Kidney epithelial cell (primary cell): ENCODE data around the gene CDKAL1. TPM values are rescaled to one million over a fixed set of nuclear protein-coding genes. Genes with fewer than 3 reads are reported as not detected.

Experiments
- DNase-seq: peaks from one replicate; pipeline ENCODE4 v3.0.0-alpha.2; 2010; ENCODE audit warnings: low read depth
- H3K27me3 ChIP-seq: 2 replicates; pipeline ENCODE4 v1.6.0; 2011; ENCODE audit warnings: low read length; ENCODE audit not compliant: control insufficient read depth, insufficient read depth
- H3K36me3 ChIP-seq: 2 replicates; pipeline ENCODE4 v1.5.1; 2011; ENCODE audit warnings: low read length; ENCODE audit not compliant: control insufficient read depth, insufficient read depth
- H3K4me3 ChIP-seq: 2 replicates; pipeline ENCODE4 v1.5.1; 2011; ENCODE audit warnings: low read depth, mild to moderate bottlenecking, control low read depth, low read length
- CTCF ChIP-seq: IDR thresholded peaks from 2 replicates; pipeline ENCODE4 v1.5.1; 2011; ENCODE audit warnings: mild to moderate bottlenecking, moderate library complexity, low read length, control low read depth, inconsistent platforms; ENCODE audit not compliant: insufficient read depth, poor library complexity, severe bottlenecking
- total RNA-seq: library from RNA; depleted of rRNA; stranded (reverse); fragments of >200 nt; gene quantifications from 2 replicates; pipeline ENCODE4 v1.2.3, GENCODE V29; 2015

Gene CDKAL1
- total RNA-seq, 1 donor from 2014 or later, result 15.0 TPM

GRCh38 chr6:20737912-20738311 is 203.7 kb downstream of the CDKAL1 start:
- DNase-seq, result no peak
- no peaks in the 10 kb centered on the region for H3K27me3 ChIP-seq
- H3K4me3 ChIP-seq, result no peak overlapping the region
- no peak for TF ChIP-seq CTCF
- H3K36me3 ChIP-seq, result no peaks in the 10 kb centered on the region

GRCh38 chr6:20740088-20740487 is 205.8 kb downstream of the CDKAL1 start:
- no peak for DNase-seq
- H3K27me3 ChIP-seq, result no peaks in the 10 kb centered on the region
- H3K36me3 ChIP-seq, result no peaks in the 10 kb centered on the region
- no peak for TF ChIP-seq CTCF
- no peak overlapping the region for H3K4me3 ChIP-seq

GRCh38 chr6:20740727-20741126 is 206.5 kb downstream of the CDKAL1 start:
- H3K27me3 ChIP-seq, result no peaks in the 10 kb centered on the region
- TF ChIP-seq CTCF, result no peak
- DNase-seq, result no peak
- H3K4me3 ChIP-seq, result no peak overlapping the region
- no peaks in the 10 kb centered on the region for H3K36me3 ChIP-seq

- no peak for DNase-seq
- Histone ChIP-seq H3K4me3 (no peak overlapping the region), H3K27me3 (no peaks in the 10 kb centered on the region), H3K36me3 (no peaks in the 10 kb centered on the region)
- no peak for TF ChIP-seq CTCF
Observed at GRCh38 chr6:20741490-20741889, 207.2 kb downstream of the CDKAL1 start.

- DNase-seq, result no peak
- Histone ChIP-seq H3K36me3 (no peaks in the 10 kb centered on the region), H3K27me3 (no peaks in the 10 kb centered on the region), H3K4me3 (no peak overlapping the region)
- TF ChIP-seq CTCF, result no peak
Observed at GRCh38 chr6:20744911-20745557, 210.8 kb downstream of the CDKAL1 start.

GRCh38 chr6:20746024-20746423 is 211.8 kb downstream of the CDKAL1 start:
- H3K36me3 ChIP-seq, result no peaks in the 10 kb centered on the region
- no peaks in the 10 kb centered on the region for H3K27me3 ChIP-seq
- no peak for TF ChIP-seq CTCF
- DNase-seq, result no peak
- no peak overlapping the region for H3K4me3 ChIP-seq
